A549 treated with GW870086 at 1 μM for 4 hours (cell line): Measurements from ENCODE around the gene THEMIS. TPM values are rescaled to one million over a fixed set of nuclear protein-coding genes. Genes with fewer than 3 reads are reported as not detected.

Experiments
- total RNA-seq: library from RNA; stranded (reverse); fragments of 200-300 nt; extraction: Qiagen RNA extraction; gene quantifications from 5 replicates; pipeline ENCODE4 v1.2.3, GENCODE V29; 2022; ENCODE audit warnings: low read depth

The THEMIS gene
- total RNA-seq = not detected in 5 replicates

GRCh38 chr6:127900935-127901334 lies at the start of gene THEMIS:
TSS of gene THEMIS (minus strand) at chr6:127901058. CDS start at chr6:127900932, 126 bp downstream.

